GM23248 (cell line): ENCODE data around the gene CXCR3.

Experiments used
- EZH2 ChIP-seq: fragments of 200-600 bp; sonication (generic); IDR thresholded peaks from 2 replicates; pipeline ENCODE4 v1.6.1; 2018; ENCODE audit warnings: antibody characterized with exemption, mild to moderate bottlenecking; ENCODE audit not compliant: insufficient read depth, poor library complexity, severe bottlenecking
- EZH2phosphoT487 ChIP-seq: fragments of 200-600 bp; sonication (generic); IDR thresholded peaks from 2 replicates; pipeline ENCODE4 v1.6.1; 2018; ENCODE audit warnings: antibody characterized with exemption, moderate library complexity, mild to moderate bottlenecking, low read depth; ENCODE audit not compliant: insufficient read depth

DNA sequence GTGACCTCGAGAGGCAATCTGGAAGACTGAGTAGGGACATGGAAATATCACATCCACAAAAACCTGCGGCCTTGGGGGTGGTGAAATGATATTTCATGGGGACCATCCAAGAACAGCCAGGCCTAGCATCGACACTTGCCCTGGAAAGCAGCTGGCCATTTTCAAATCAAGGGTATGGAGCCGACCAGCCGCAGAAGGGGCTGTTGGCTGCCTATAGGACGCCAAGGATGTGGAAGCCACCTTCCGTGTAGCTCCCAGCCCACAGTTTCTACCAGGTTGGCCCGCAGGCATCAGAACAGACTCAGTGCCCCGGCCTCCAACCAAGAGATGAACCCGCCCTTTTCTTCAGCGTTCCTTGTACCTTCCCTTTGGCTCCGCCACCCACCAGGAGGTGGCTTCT, 43.6 kb upstream of the CXCR3 start:
- TF ChIP-seq EZH2 (no peak), EZH2phosphoT487 (no peak)
